Fibroblast of lung (primary cell): ENCODE results near the gene LAMTOR4.

Experiments
- EZH2 ChIP-seq: IDR thresholded peaks from 2 replicates; pipeline ENCODE4 v1.5.1; 2012; ENCODE audit warnings: low read length, control low read depth, mild to moderate bottlenecking; ENCODE audit errors: missing control alignments
- TF ChIP-seq, protein P1 (sequence below), 2 donors: IDR thresholded peaks in 1 of 2; conservative IDR thresholded peaks in 1 of 2; 1 replicate in 1 of 2; 2 replicates in 1 of 2; pipeline ENCODE4 v1.5.1; 2011 to 2012; ENCODE audit warnings: low read length in 2 of 2, control low read depth in 1 of 2, inconsistent platforms in 1 of 2, low read depth in 1 of 2, mild to moderate bottlenecking in 1 of 2

DNA sequence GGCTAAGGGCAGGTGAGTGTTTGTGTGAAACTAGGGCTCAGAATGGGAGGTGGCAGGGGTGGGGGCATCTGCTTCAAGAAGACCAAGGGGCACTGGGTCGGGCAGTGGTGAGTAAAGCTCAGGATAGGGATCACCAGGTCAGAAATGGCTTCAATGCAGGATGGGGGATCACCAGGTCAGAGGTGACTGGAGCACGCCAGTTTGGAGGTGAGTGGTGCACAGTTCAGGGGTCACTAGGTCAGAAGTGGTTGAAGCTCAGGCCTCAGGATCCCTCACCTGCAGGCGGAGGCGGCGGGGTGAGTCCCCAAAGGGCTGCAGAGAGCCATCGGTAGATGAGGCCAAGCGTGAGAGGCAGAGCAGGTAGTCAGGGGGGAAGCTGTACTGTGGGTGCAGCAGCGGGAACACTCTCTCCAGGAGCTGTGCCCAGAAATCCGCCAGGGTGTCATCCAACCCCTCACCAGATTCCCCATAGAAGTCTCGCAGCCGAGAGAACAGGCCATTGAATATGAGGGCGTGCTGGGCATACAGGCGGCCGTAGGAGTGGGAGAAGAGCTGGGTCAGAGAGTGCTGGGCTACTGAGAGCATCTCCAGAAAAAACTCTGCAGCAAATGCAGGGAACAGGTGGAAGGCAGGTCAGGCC, 26.7 kb downstream of the LAMTOR4 start:
- TF ChIP-seq, protein P1, sequence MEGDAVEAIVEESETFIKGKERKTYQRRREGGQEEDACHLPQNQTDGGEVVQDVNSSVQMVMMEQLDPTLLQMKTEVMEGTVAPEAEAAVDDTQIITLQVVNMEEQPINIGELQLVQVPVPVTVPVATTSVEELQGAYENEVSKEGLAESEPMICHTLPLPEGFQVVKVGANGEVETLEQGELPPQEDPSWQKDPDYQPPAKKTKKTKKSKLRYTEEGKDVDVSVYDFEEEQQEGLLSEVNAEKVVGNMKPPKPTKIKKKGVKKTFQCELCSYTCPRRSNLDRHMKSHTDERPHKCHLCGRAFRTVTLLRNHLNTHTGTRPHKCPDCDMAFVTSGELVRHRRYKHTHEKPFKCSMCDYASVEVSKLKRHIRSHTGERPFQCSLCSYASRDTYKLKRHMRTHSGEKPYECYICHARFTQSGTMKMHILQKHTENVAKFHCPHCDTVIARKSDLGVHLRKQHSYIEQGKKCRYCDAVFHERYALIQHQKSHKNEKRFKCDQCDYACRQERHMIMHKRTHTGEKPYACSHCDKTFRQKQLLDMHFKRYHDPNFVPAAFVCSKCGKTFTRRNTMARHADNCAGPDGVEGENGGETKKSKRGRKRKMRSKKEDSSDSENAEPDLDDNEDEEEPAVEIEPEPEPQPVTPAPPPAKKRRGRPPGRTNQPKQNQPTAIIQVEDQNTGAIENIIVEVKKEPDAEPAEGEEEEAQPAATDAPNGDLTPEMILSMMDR (conservative IDR thresholded peaks at IDR 0.05 in 1 of 2, IDR thresholded peaks at IDR 0.05 in 1 of 2; ENCODE audit: low read depth in 1 of 2, low read length in 2 of 2): no peak
- no peak for TF ChIP-seq EZH2
